ENCODE data around the gene CLCNKB.
A peak's percentile ranks its signal among the peaks of the same experiment; 100 is the strongest.
"Not testable (repeated sequence)": the region's sequence is repeated elsewhere in the genome, so short reads cannot be mapped to it uniquely, and the experiment has no call there.

The CLCNKB gene
- total RNA-seq: 0 to 5.5 (median 0) reads per million in 17 experiments

DNA sequence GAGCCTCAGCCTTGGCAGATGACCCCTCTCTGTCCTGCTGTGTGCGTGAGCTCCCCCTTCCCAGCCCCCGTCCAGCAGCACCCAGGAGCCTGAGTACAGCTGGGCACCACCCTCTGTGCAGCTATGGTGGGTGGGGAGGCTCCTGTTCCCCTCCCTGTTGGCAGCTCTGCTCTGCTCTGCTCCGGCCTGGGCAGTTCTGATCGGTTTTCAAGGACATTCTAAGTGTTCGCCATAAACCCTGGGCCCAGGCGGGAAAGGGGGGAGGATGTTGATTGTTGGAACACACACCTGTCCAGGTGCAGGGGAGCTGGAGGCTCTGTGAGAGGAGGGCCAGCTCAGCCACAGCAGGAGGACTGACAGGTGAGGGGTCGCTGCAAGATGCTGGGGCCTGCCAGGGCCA is at the start of gene CLCNKB:
Gene CLCNKB, plus strand, starts transcription at position 262 of the 400 bp plus-strand sequence. CDS start 711 bp downstream, outside the sequence.
- no peak for DNase-seq

DNA sequence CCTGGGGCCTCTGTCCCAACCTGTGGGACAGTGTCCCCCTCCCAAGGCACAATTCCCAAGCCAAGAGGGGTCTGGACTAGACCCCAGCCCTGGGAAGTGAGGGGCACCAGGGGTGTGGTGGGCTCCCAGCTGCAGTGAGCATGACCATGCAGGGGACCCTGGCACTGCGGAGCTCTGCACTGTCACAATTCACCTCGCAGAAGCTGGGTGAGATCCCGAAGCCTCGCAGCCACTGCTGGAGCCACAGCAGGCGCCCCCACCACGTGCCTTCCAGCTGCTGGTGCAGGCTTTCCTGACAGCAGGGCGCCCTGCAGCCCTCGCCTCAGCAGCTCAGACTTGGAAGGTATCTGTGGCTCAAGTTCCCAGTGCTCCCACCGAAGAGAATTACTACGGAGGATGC is 49.5 kb upstream of the CLCNKB start:
- no peak for DNase-seq

DNA sequence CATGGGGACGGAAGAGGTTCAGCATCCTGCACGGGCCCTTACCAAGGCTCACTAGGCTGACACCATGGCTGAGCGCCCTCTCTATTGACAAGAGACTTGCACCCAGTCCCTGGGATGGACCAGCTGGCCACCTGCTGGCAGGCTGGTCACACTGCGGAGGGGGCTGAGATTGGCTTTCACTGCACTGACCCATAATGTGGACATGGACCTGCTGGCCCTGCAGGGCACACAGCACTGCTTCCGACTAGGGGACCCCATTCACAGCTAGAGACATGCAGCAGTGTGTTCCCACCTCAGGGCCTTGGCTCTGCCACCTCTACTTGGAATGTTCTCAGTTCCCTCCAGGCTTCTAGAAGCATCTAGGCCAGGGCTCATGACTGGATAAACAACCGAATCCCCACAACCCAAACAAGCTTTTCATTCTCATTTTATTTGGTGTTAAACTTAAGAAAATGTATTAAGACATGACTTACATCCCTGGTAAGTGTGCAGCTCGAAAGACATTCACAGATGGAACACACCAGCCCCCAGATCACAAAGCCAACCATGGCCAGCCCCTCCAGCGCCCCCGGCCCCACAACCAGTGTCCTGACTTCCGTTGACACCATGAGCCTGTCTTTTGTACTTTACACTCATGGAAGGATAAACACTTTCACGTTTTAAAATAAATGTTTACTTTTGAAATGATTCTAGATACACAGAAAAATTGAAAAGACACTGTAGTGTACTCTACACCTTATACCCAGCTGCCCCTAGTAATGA is 48.8 kb upstream of the CLCNKB start:
- DNase-seq: peak; percentile 77 to 89 (median 84)

- DNase-seq: no peak
These were observed 46.5 kb upstream of the CLCNKB start for GRCh38 chr1:15997076-15997585.

- no peak for DNase-seq
These were observed 45.8 kb upstream of the CLCNKB start for GRCh38 chr1:15997637-15998280.

DNA sequence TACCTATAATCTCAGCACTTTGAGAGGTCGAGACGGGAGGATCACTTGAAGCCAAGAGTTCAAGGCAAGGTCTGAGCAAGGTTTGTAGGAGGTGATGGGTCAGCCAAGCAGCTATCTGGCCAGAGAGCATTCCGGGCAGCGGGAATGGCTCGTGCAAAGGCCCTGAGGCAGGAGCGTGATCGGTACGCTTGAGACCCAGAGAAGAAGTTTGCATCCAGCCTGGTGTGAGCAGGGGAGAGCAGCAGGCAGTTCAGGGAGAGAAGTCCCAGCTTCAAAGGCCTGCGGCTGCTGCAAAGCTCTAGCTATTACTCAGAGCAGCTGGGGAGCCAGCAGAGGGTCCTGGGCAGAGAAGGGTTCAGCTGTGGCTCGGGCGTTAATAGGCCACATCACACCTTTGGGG is 44.7 kb upstream of the CLCNKB start:
- DNase-seq: no peak

- DNase-seq: not testable (repeated sequence)
These were observed 42.3 kb upstream of the CLCNKB start for GRCh38 chr1:16001274-16001673.

DNA sequence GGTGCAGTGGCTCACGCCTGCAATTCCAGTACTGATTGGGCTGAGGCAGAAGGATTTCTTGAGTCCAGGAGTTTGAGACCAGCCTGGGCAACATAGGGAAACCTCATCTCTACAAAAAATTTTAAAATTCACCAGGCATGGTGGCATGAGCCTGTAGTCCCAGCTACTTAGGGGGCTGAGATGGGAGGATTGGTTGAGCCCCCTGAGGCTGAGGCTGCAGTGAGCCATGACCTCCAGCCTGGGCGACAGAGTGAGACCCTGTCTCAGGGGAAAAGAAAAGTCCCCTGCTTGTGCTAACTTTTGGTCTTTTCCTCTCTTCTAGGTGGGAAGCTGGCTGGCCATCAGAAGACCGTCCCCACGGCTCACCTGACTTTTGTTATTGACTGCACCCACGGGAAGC is 38.0 kb upstream of the CLCNKB start:
- DNase-seq: no peak

DNA sequence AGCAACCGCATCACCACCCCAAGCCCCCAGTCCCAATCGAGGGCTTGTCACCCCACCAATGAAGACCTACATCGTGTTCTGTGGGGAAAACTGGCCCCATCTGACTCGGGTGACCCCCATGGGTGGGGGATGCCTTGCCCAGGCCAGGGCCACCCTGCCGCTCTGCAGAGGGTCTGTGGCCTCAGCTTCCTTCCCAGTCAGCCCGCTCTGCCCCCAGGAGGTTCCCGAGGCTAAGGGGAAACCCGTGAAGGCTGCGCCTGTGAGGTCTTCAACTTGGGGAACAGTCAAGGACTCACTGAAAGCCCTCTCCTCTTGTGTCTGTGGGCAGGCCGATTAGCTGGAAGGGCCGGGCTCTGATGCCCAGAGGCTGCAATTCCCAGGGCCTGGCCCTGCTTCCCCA is 37.6 kb upstream of the CLCNKB start:
- DNase-seq: no peak

DNA sequence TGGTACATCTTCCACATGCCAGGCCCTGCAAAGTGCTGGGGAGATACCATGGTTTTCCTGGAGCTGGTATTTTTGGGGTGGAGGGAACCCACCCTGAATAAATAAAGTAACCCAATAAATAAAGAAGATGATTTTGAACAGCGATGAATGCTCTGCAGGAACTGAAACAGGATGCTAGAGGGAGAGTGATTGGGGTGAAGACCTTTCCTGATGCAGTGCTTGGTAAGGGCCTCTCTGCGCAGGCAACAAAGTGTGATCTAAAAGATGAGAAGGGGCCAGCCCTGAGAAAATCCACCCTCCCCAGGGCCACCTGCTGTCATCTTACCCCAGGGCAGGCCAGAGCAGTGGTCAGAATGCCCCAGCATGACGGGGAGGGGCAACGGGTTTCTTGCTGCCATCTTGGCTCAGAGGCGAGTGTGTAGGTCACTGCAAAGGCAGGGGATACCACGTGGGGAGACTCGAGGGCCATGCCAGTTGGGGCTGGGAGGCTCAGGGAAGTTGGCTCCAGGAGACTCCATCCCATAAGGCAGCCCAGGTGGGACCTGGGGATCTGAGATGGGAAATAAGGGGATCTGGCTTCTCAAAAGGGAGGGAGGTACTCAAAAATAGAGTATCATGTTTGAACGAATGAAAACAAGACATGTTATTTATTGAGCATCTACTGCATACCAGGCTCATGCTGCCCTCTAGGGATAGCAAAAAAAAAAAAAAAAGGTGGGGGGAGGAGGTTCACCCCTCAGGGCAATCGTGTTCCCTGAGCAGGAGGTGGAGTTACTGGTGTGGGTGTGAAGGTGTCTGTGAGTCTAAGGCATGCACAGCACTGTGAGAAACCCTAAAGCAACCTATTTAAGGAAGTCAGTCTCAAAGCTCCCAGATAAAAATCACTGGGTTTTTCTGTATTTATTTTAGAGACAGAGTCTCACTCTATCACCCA is 36.8 kb upstream of the CLCNKB start:
- DNase-seq: peak in 2 of 4 experiments; percentile 14 to 19

GRCh38 chr1:16007671-16008341 is 35.8 kb upstream of the CLCNKB start:
- no peak for DNase-seq

DNA sequence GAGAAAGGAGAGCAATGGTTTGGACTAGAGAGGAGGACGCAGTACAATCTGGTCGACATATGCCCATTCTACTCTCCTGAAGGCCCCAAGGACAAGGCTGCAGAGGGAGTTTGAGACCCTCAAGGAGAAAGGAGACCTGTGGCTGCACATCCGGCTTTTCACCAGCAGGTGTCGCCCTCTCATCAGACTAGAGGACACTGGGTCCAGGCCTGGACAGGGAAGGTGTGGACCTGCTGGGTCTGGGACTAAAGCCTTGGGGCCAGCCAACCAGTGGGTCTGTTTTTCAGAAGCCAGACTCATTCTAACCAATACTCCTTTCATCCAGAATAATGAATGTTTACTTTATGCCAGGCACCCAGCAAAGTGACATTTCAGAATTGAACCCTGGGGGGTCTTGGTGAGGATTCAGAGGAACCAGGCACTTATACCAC is 34.5 kb upstream of the CLCNKB start:
- peak; percentile 76 to 86 (median 84) for DNase-seq

DNA sequence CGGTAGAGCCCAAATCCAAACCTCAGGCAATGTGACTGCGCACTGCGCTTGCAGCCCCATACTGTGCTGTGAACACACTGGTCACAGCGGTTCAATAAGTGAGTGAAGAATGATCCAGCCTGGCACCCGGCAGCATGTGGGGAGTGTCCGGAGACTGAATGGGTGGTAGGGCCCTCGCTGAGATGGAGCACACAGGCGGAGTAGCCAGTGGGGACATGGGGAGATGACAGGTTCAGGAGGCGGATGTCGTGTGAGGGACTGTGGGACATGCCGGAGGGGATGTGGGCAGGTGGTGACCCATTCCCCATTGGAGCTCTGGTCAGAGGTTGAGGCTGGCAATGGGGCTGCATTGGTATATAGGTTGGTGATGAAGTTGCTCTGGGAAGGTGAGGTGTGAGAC is 33.9 kb upstream of the CLCNKB start:
- DNase-seq: no peak

- DNase-seq: no peak
These were observed 32.7 kb upstream of the CLCNKB start for GRCh38 chr1:16010837-16011236.

DNA sequence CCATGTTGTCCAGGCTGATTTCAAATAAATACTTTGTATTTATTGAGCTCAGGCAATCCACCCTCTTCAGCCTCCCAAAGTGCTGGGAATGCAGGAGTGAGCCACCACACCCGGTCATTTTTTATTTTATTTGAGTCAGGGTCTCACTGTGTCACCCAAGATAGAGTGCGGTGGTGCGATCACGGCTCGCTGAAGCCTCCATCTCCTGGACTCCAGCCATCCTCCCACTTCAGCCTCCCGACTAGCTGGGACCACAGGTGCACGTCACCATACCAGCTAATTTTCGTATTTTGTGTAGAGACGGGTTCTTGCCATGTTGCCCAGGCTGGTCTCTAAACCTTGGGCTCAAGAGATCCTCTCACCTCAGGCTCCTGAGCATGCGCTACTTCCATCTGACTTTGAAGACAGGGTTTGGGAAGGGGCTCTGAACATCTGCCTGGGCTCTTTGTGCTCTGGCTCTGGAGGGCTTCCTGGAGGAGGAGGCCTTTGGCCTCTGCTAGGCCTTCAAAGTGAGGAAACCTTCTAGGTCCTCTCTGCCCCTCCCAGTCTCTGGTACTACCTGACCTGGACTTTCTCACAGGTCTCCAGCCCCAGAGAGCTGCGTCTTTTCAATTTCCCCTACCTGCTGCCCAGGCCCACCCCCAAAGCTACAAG is 31.5 kb upstream of the CLCNKB start:
- DNase-seq: no peak

DNA sequence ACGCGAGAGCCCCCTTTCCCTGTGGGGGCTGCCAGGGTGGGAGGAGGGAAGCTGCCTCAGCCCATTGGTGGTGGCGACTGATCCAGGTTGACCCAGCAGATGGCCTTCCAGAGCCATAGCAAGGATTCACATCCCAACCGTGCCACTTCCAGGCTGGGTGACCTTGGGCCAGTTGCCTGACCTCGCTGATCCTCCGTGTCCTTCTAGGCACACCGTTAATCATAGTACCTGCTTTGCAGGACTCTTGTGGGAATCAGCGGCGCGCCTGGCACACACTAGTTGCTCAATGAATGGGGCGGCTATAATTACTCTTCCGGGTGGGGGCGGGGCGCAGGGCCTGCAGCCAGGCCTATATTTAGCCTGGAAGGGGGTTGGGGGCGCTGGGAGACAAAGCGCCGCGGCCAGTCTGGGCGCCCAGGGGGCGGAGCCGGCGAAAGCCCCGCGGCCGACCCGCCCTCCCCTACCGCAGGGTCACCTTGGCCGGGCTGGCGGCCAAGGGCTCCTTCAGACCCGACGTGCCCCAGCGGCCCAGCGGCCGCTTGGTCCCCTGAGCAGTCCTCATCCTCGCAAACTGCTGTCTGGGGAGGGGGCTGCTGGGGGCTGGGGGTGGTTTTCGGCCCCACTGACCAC is 30.9 kb upstream of the CLCNKB start:
- peak; percentile 28 to 69 (median 48) for DNase-seq

GRCh38 chr1:16013220-16013907 is 30.2 kb upstream of the CLCNKB start:
- peak; percentile 28 to 54 (median 45) for DNase-seq

DNA sequence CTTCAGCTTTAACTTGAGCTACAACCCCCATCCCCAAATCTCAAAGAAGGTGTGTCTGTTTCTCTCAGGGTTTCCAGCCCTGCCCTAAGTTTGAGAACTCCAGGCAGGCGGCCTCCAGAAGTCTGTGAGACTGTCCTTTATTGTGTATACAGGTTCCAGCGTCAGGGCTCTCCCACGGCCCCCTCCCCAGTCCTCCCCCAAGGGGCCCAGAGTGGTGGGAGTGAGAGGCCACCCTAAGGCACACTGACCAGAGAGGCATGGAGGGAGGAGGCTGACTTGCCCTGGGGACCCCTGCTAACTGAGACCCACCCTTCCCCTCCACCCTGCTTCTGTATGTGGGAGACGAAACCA is 29.7 kb upstream of the CLCNKB start:
- DNase-seq: no peak

DNA sequence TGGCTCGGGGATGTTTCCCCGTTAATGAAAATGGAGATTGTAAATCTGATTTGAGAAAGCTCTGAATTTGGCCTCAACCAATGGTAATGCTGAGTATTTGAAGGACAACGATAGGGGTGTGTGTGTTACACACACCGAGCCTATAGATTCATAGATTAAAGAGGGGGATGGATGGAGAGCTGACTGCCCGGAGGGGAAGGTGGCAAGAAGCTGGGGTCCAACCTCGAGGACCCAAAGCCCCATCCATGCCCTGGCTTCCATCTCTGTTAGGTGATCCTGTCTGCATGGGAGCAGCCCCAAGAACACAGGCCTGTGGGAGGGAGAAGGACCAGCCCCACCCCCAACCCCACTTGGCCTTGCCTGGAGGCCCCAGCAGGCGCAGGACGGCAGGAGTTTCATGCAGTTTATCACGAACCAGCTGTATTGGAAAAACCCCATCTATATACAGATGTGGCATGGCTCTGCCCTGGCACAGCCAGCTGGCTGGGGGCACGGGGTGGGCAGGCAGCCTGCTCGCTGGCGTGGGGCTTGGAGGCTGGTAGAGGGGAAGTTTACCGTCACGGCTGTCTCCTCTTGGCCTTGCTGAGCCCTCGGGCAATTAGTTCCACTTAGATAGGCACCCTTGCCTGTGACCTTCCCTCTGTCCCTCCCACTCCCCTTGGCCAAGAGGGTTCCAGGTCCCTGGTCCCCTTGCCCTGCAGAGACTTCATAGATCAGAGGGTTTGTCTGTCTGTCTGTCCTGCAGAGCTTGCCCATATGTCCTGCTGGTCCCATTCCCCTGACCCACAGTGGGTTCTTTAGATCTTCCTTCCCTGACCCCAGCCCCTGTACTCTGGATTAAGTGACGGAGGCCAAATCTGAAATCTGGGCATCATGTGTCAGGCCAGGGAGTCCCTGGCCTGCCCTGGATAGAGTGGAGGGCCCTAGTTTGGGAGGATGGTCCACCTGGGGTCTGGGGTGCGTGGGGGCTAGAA is 28.8 kb upstream of the CLCNKB start:
- DNase-seq: peak in 2 of 4 experiments; percentile 28 to 47
